GM18867 (cell line): ENCODE results near the gene CEP295NL.
A peak's percentile ranks its signal among the peaks of the same experiment; 100 is the strongest.
"Not testable (repeated sequence)": the region's sequence is repeated elsewhere in the genome, so short reads cannot be mapped to it uniquely, and the experiment has no call there.

Experiments used
- ATAC-seq: cut with Tn5 transposase; IDR thresholded peaks from one replicate; pipeline ENCODE4 v1.9.1; 2021; ENCODE audit warnings: mild to moderate bottlenecking, moderate library complexity; ENCODE audit not compliant: unreplicated experiment

CEP295NL gene

DNA sequence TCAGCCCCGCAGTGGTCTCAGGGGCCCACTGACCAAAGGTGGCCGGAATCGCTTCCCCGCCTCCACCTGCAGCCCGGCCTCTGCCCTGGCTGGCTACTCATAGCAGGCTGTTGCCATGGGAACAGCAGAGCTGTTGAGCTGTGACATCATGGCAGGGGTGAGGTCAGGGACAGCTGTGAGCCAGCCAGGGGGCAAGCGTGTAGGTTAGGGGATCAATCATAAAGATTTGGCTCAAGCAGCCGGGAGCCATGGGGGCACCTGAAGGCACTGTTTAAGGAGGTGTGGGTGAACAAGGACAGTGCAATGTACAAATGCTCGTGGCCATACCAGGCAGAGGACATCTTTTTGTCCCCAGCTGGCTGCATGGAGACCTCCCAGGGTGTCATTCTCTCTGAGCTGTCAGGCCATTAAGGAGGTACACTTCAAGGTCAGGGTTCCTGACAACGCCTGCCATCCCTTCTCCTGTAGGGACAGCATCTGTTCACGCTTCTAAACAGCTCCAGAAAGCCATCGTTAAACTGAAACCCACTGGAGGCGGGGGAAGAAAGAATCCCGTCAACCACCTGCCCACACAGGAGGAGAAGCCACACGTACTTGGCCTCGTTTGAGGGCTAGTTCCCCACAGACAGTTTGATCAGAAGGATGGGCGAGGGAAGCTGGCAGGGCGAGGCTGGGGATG is at the start of gene CEP295NL:
CEP295NL (minus strand) TSS at position 101 of the 679 bp plus-strand sequence. CDS start 1,373 bp downstream, outside the sequence.
- no peak for ATAC-seq

DNA sequence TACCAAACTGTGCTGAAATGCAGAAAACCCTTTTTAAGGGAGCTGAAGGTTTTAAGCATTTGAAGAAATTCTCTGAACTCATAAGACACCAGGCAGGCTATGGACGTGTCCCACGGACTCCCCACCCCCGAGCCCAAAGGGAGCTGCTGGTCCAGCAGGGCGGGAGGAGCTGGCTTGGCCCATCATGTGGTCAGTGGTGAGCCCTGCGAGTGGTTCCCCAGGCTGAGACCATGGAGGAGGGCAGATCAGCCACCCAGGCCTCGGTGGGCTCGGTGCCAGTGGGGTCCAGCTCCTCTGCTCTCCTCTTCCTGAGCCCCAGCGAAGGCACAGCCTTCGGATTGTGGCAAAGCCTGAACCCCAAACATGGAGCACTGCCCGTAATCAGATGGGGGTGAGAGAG is 49.7 kb upstream of the CEP295NL start:
- ATAC-seq: no peak

GRCh38 chr17:78951967-78952551 is 49.1 kb upstream of the CEP295NL start:
- ATAC-seq: no peak

GRCh38 chr17:78950870-78951269 is 47.9 kb upstream of the CEP295NL start:
- no peak for ATAC-seq

- no peak for ATAC-seq
Observed at GRCh38 chr17:78947235-78948149, 44.5 kb upstream of the CEP295NL start.

DNA sequence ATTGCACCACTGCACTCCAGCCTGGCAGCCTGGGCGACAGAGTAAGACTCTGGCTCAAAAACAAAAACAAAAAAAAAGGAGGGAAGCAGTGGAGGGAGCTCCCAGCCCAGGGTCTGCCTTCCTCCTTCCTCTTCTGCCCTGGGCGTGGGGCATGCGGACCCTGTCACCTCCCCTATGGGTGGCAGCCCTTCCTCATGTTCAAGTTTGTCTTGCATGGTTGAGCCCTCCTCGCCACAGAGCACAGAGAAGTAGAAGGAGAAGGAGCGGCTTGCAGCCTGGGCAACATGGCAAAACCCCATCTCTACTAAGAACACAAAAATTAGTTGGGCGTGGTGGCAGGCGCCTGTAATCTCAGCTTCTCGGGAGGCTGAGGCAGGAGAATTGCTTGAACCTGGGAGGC is 43.6 kb upstream of the CEP295NL start:
- no peak for ATAC-seq

DNA sequence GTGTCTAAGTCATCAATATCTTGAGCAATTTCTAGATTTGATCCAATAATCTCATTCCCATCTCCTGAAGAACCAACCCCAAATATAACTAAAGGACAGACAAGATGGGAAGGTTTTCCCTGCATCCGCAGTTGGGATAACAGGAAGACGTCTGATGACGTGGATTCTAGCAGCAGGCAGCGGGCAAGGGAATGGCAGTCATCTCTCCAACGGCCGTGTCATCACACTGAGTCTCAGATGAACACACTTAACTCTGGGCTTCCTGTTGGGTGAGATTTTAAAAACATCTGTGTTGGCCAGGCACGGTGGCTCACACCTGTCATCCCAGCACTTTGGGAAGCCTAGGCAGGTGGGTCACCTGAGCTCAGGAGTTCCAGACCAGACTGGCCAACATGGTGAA is 43.1 kb upstream of the CEP295NL start:
- no peak for ATAC-seq

GRCh38 chr17:78945455-78945854 is 42.5 kb upstream of the CEP295NL start:
- not testable (repeated sequence) for ATAC-seq

- ATAC-seq: no peak
Observed at GRCh38 chr17:78944956-78945355, 42.0 kb upstream of the CEP295NL start.

- ATAC-seq: no peak
Observed at GRCh38 chr17:78944026-78944425, 41.0 kb upstream of the CEP295NL start.

- no peak for ATAC-seq
Observed at GRCh38 chr17:78940708-78941107, 37.7 kb upstream of the CEP295NL start.

- no peak for ATAC-seq
Observed at GRCh38 chr17:78940258-78940657, 37.3 kb upstream of the CEP295NL start.

- ATAC-seq: no peak
Observed at GRCh38 chr17:78939615-78940014, 36.6 kb upstream of the CEP295NL start.

- ATAC-seq: no peak
Observed at GRCh38 chr17:78937561-78937960, 34.6 kb upstream of the CEP295NL start.

- ATAC-seq: no peak
Observed at GRCh38 chr17:78935419-78936323, 32.7 kb upstream of the CEP295NL start.

GRCh38 chr17:78934681-78935418 is 31.8 kb upstream of the CEP295NL start:
- no peak for ATAC-seq

GRCh38 chr17:78933959-78934568 is 31.1 kb upstream of the CEP295NL start:
- ATAC-seq: no peak

DNA sequence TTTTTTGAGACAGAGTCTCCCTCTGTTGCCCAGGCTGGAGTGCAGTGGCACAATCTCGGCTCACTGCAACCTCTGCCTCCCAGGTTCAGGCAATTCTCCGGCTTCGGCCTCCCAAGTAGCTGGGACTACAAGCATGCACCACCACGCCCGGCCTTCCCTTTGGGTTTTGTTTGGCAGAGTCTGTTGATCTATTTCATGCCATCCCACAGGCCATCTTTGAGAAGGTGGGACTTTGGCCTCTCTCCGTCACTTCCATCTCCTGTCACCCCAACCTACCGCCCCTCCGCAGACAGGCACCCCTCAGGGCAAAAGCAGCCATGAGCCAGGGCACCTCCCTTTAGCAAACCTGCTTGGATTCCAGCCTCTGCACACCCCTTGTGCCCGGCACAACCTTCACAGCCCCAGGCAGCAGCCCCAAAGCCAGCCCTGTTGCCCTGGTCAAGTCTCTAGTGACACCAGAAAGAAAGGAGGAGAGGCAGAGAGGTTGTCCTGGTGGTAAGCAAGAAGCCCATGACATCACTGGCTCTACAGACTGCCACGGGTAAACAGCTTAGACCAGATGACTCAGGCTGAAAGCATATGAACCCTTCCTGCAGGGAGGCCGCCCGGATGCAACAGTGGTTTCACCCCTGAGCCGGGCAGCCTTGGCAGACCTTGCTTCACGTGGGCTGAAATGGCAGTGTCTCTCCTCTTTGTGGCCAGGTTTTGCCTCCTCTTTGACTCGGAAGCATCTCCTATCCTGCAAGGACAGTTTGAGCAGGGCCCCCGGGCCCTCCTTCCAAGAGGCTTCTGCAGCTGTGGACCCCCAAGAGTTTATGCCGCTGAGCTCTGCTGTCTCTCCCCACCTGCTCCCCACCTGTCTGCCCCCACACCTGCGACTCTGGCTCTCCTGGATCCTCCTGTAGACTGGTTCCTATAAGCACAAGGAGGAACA is 30.3 kb upstream of the CEP295NL start:
- peak; percentile 80 for ATAC-seq
